ENCODE results near the gene DEPDC1B. TPM values are rescaled to one million over a fixed set of nuclear protein-coding genes. Genes with fewer than 3 reads are reported as not detected.

The DEPDC1B gene
- total and polyA plus RNA-seq, 2 of the 8 experiments (the other 6 are each of a cell fraction or from before 2014, with no cell fraction given) = 30.8 to 67.4 TPM

- H2AFZ ChIP-seq (ENCODE audit: low read length) = no peak overlapping the region
- TF ChIP-seq CEBPB (IDR thresholded peaks at IDR 0.05; ENCODE audit: low read depth, low read length) (no peak), TBP (IDR thresholded peaks at IDR 0.05; ENCODE audit: low read depth, low read length) (no peak)
Measured at GRCh38 chr5:60585618-60586017, 114.3 kb downstream of the DEPDC1B start.

More at GRCh38 chr5:60585618-60586017, 114.3 kb downstream of the DEPDC1B start:
- Histone ChIP-seq H3K56ac (replicated peaks; ENCODE audit: insufficient read length, low read depth, low read length) (no peak overlapping the region), H2BK120ac (replicated peaks; ENCODE audit: low read depth, low read length) (no peak overlapping the region), H2BK15ac (ENCODE audit: low read length) (no peak overlapping the region), H4K5ac (ENCODE audit: insufficient read length, low read depth, low read length) (no peak overlapping the region), H3K36me3 (ENCODE audit: control insufficient read depth in 2 of 4, insufficient read depth in 4 of 4, low read length in 3 of 4) (no peaks in the 10 kb centered on the region), H3K18ac (ENCODE audit: extremely low read depth, low read length) (no peak overlapping the region), H3K4me1 (replicated peaks in 1 of 4; ENCODE audit: control insufficient read depth in 3 of 4, insufficient read depth in 4 of 4, low read length in 3 of 4) (no peaks in the 10 kb centered on the region), H3K9me3 (ENCODE audit: insufficient read depth in 2 of 2, low read depth in 1 of 2, low read length in 1 of 2) (no peaks in the 10 kb centered on the region), H3K27me3 (replicated peaks in 1 of 4; ENCODE audit: control insufficient read depth in 3 of 4, extremely low read depth in 1 of 4, insufficient read depth in 3 of 4, low read length in 3 of 4) (no peaks in the 10 kb centered on the region), H2BK12ac (ENCODE audit: low read depth, low read length) (no peak overlapping the region), H3K79me1 (ENCODE audit: low read depth, low read length) (no peaks in the 10 kb centered on the region), H3K23ac (ENCODE audit: insufficient read length) (no peak overlapping the region), H3K4ac (replicated peaks; ENCODE audit: insufficient read length, low read depth, low read length) (no peak overlapping the region), H3K4me2 (ENCODE audit: insufficient read depth in 1 of 2, low read depth in 2 of 2, low read length in 2 of 2) (no peak overlapping the region), H3K23me2 (ENCODE audit: low read depth, low read length) (no peaks in the 10 kb centered on the region), H3K79me2 (ENCODE audit: control insufficient read depth in 1 of 2, insufficient read depth in 2 of 2, low read length in 2 of 2) (no peaks in the 10 kb centered on the region), H2AK5ac (ENCODE audit: low read depth, low read length) (no peak overlapping the region), H3K27ac (ENCODE audit: low read depth, low read length) (no peak overlapping the region), H3K4me3 (ENCODE audit: extremely low read depth in 1 of 4, insufficient read depth in 2 of 4, low read depth in 3 of 4, low read length in 4 of 4) (no peak overlapping the region), H2BK5ac (ENCODE audit: low read depth, low read length) (no peak overlapping the region), H3K9ac (replicated peaks in 1 of 4; ENCODE audit: extremely low read depth in 1 of 4, low read depth in 3 of 4, low read length in 3 of 4) (no peak overlapping the region), H4K20me1 (replicated peaks in 1 of 2; ENCODE audit: control insufficient read depth in 1 of 2, insufficient read depth in 2 of 2, low read length in 2 of 2) (no peaks in the 10 kb centered on the region), H2BK20ac (ENCODE audit: low read length) (no peak overlapping the region), H4K91ac (replicated peaks; ENCODE audit: insufficient read length, low read length) (no peak overlapping the region), H3K14ac (ENCODE audit: insufficient read length) (no peak overlapping the region), H4K8ac (ENCODE audit: extremely low read depth, insufficient read depth, low read length) (no peak overlapping the region)
- FAIRE-seq (no peak), DNase-seq (ENCODE audit: low read depth in 1 of 2, low spot score in 2 of 2) (no peak)
- CTCF ChIA-PET (ENCODE audit: partially characterized antibody) = interaction anchor here (0.5 to 1.9 kb wide), 2 partner anchors 290 to 467 kb away, joined by 3 to 6 read pairs; no protein-coding TSS in a partner anchor
- WGBS, 2 experiments (ENCODE audit: extremely low coverage in 1 of 2, insufficient coverage in 1 of 2, insufficient read length in 1 of 2, insufficient replicate concordance in 2 of 2, low coverage in 1 of 2, low lambda C conversion rate in 2 of 2, missing lambda C conversion rate in 1 of 2) = 83% methylated on average over 5 of the region's 5 CpGs; no CpG with 5 or more reads in 1 of the 2 experiments
- POLR2A ChIA-PET (ENCODE audit: partially characterized antibody) = no interaction called here

All from H1 (cell line).